ENCODE results near the gene VEZF1. TPM values are rescaled to one million over a fixed set of nuclear protein-coding genes. Genes with fewer than 3 reads are reported as not detected.
"Not testable (repeated sequence)": the region's sequence is repeated elsewhere in the genome, so short reads cannot be mapped to it uniquely, and the experiment has no call there.

The VEZF1 gene
- total RNA-seq, 1 donor from 2014 or later, result 73.2 TPM

- H3K36me3 Mint-ChIP-seq, result peaks cover 36% of the 10 kb centered on the region
- peak overlapping the region; percentile 8 for H3K4me3 Mint-ChIP-seq
- H3K9me3 Mint-ChIP-seq, result no peaks in the 10 kb centered on the region
- TF ChIP-seq, protein P1, sequence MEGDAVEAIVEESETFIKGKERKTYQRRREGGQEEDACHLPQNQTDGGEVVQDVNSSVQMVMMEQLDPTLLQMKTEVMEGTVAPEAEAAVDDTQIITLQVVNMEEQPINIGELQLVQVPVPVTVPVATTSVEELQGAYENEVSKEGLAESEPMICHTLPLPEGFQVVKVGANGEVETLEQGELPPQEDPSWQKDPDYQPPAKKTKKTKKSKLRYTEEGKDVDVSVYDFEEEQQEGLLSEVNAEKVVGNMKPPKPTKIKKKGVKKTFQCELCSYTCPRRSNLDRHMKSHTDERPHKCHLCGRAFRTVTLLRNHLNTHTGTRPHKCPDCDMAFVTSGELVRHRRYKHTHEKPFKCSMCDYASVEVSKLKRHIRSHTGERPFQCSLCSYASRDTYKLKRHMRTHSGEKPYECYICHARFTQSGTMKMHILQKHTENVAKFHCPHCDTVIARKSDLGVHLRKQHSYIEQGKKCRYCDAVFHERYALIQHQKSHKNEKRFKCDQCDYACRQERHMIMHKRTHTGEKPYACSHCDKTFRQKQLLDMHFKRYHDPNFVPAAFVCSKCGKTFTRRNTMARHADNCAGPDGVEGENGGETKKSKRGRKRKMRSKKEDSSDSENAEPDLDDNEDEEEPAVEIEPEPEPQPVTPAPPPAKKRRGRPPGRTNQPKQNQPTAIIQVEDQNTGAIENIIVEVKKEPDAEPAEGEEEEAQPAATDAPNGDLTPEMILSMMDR (conservative IDR thresholded peaks at IDR 0.05), result no peak
- no peaks in the 10 kb centered on the region for H3K27me3 Mint-ChIP-seq
- H3K4me1 Mint-ChIP-seq (ENCODE audit: unreplicated experiment), result peaks cover 53% of the 10 kb centered on the region
- no peak for DNase-seq (ENCODE audit: extremely low spot score, unreplicated experiment)
- no peak overlapping the region for H3K27ac Mint-ChIP-seq
Measured at GRCh38 chr17:57982452-57983170, 5.4 kb downstream of the VEZF1 start.

DNA sequence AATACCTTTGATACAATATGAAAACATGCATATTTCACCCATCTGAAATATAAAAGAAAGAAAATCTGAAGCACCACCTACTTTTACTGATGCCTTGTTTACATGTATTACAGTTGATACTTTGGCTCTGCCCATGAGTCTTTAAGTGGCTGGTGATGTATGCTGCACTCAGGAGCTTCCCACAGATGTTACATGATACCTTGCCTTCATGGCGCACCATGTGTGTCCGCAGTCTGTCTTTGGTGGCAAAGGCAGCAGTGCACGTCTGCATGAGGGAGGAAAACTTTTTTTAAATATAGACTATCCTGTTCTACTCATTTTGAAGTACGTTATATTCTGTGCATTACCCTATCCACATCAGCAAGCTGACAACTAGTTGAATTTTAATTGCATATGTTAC is 7.5 kb downstream of the VEZF1 start:
- Mint-ChIP-seq H3K27ac (no peak overlapping the region), H3K36me3 (peaks cover 48% of the 10 kb centered on the region), H3K4me3 (no peak overlapping the region), H3K27me3 (no peaks in the 10 kb centered on the region), H3K9me3 (no peaks in the 10 kb centered on the region), H3K4me1 (ENCODE audit: unreplicated experiment) (peaks cover 45% of the 10 kb centered on the region)
- DNase-seq (ENCODE audit: extremely low spot score, unreplicated experiment), result no peak
- TF ChIP-seq, protein P1 (conservative IDR thresholded peaks at IDR 0.05), result no peak

- H3K4me1 Mint-ChIP-seq (ENCODE audit: unreplicated experiment), result peaks cover 31% of the 10 kb centered on the region
- peaks cover 51% of the 10 kb centered on the region for H3K36me3 Mint-ChIP-seq
- H3K27me3 Mint-ChIP-seq, result no peaks in the 10 kb centered on the region
- no peak for DNase-seq (ENCODE audit: extremely low spot score, unreplicated experiment)
- H3K9me3 Mint-ChIP-seq, result no peaks in the 10 kb centered on the region
- TF ChIP-seq, protein P1 (conservative IDR thresholded peaks at IDR 0.05), result no peak
- H3K4me3 Mint-ChIP-seq, result no peak overlapping the region
- no peak overlapping the region for H3K27ac Mint-ChIP-seq
Measured at GRCh38 chr17:57979076-57979475, 9.0 kb downstream of the VEZF1 start.

DNA sequence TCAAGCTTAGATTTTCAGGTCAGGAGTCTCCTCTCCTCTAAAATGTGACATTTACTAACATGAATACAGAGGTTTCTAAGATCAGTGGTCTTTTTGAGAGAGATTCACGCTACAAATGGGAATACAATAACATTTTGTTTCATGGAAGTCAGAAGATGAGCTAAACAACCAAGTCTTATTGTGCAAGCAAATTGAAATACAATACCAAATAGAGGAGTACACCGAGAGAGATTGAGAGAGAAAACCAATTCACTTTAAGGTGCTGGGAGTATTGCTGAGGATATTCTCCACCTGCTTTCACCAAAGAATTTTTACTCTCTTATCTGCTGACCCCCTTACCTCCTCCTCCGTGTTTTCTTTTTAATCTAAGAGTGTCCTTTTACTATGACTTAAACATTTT is 11.5 kb downstream of the VEZF1 start:
- H3K36me3 Mint-ChIP-seq, result peaks cover 44% of the 10 kb centered on the region
- no peak overlapping the region for H3K4me3 Mint-ChIP-seq
- H3K27ac Mint-ChIP-seq, result no peak overlapping the region
- H3K4me1 Mint-ChIP-seq (ENCODE audit: unreplicated experiment), result peaks cover 19% of the 10 kb centered on the region
- no peaks in the 10 kb centered on the region for H3K9me3 Mint-ChIP-seq
- TF ChIP-seq, protein P1 (conservative IDR thresholded peaks at IDR 0.05), result no peak
- no peak for DNase-seq (ENCODE audit: extremely low spot score, unreplicated experiment)
- H3K27me3 Mint-ChIP-seq, result no peaks in the 10 kb centered on the region

- Mint-ChIP-seq H3K9me3 (no peaks in the 10 kb centered on the region), H3K36me3 (peaks cover 39% of the 10 kb centered on the region), H3K4me3 (no peak overlapping the region), H3K27ac (no peak overlapping the region), H3K4me1 (ENCODE audit: unreplicated experiment) (peaks cover 28% of the 10 kb centered on the region), H3K27me3 (no peaks in the 10 kb centered on the region)
- DNase-seq (ENCODE audit: extremely low spot score, unreplicated experiment), result no peak
- TF ChIP-seq, protein P1 (conservative IDR thresholded peaks at IDR 0.05), result no peak
Measured at GRCh38 chr17:57975044-57975443, 13.0 kb downstream of the VEZF1 start.

- Mint-ChIP-seq H3K36me3 (peaks cover 38% of the 10 kb centered on the region), H3K4me1 (ENCODE audit: unreplicated experiment) (peaks cover 28% of the 10 kb centered on the region)
- not testable (repeated sequence) for H3K27me3 Mint-ChIP-seq; H3K9me3 Mint-ChIP-seq; DNase-seq (ENCODE audit: extremely low spot score, unreplicated experiment); H3K27ac Mint-ChIP-seq; H3K4me3 Mint-ChIP-seq
Measured at GRCh38 chr17:57974053-57974824, 13.8 kb downstream of the VEZF1 start.

Data from type B pancreatic cell (in vitro differentiated cells).